ENCODE data around the gene RNU1-2.
"Not testable (repeated sequence)": the region's sequence is repeated elsewhere in the genome, so short reads cannot be mapped to it uniquely, and the experiment has no call there.

Gene RNU1-2

GRCh38 chr1:16913833-16914662 lies 18.3 kb downstream of the RNU1-2 start:
- Histone ChIP-seq H4K20me1 (ENCODE audit: control insufficient read depth, insufficient read depth, low read depth, low read length) (no peaks in the 10 kb centered on the region), H3K9me3 (ENCODE audit: control insufficient read depth, insufficient read depth, low read length) (no peaks in the 10 kb centered on the region), H3K79me2 (ENCODE audit: control insufficient read depth, low read length) (no peaks in the 10 kb centered on the region), H3K4me2 (ENCODE audit: low read length) (peak overlapping the region; percentile 97), H3K4me1 (ENCODE audit: control insufficient read depth, low read length) (peaks cover 31% of the 10 kb centered on the region), H3F3A (ENCODE audit: control insufficient read depth, insufficient read depth) (peaks cover 5% of the 10 kb centered on the region; the same call in 1 of the 2 replicates), H3K9me2 (replicated peaks; ENCODE audit: control insufficient read depth, low read length) (no peaks in the 10 kb centered on the region), H3K4me3 (ENCODE audit: low read length) (peak overlapping the region; percentile 75), H3K27ac (ENCODE audit: low read depth, low read length) (no peak overlapping the region), H3K27me3 (ENCODE audit: control insufficient read depth, low read length) (peaks cover 10% of the 10 kb centered on the region), H3K36me3 (ENCODE audit: control insufficient read depth, low read length) (no peaks in the 10 kb centered on the region)
- TF ChIP-seq, protein P1, sequence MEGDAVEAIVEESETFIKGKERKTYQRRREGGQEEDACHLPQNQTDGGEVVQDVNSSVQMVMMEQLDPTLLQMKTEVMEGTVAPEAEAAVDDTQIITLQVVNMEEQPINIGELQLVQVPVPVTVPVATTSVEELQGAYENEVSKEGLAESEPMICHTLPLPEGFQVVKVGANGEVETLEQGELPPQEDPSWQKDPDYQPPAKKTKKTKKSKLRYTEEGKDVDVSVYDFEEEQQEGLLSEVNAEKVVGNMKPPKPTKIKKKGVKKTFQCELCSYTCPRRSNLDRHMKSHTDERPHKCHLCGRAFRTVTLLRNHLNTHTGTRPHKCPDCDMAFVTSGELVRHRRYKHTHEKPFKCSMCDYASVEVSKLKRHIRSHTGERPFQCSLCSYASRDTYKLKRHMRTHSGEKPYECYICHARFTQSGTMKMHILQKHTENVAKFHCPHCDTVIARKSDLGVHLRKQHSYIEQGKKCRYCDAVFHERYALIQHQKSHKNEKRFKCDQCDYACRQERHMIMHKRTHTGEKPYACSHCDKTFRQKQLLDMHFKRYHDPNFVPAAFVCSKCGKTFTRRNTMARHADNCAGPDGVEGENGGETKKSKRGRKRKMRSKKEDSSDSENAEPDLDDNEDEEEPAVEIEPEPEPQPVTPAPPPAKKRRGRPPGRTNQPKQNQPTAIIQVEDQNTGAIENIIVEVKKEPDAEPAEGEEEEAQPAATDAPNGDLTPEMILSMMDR (IDR thresholded peaks at IDR 0.05; ENCODE audit: low read depth, low read length, poor library complexity, severe bottlenecking) = peak; percentile 41
- no peak; the same call in 1 of the 2 replicates for TF ChIP-seq EZH2phosphoT487 (IDR thresholded peaks at IDR 0.05; ENCODE audit: borderline replicate concordance, low read length)

- H3K9me2 ChIP-seq (replicated peaks; ENCODE audit: control insufficient read depth, low read length); H3K36me3 ChIP-seq (ENCODE audit: control insufficient read depth, low read length); H4K20me1 ChIP-seq (ENCODE audit: control insufficient read depth, insufficient read depth, low read depth, low read length); H3F3A ChIP-seq (ENCODE audit: control insufficient read depth, insufficient read depth); H3K27ac ChIP-seq (ENCODE audit: low read depth, low read length); H3K9me3 ChIP-seq (ENCODE audit: control insufficient read depth, insufficient read depth, low read length); H3K79me2 ChIP-seq (ENCODE audit: control insufficient read depth, low read length): not testable (repeated sequence)
- H3K4me2 ChIP-seq (ENCODE audit: low read length) = peak overlapping the region; percentile 97
- H3K27me3 ChIP-seq (ENCODE audit: control insufficient read depth, low read length) = peaks cover 10% of the 10 kb centered on the region
- H3K4me1 ChIP-seq (ENCODE audit: control insufficient read depth, low read length) = peaks cover 31% of the 10 kb centered on the region
- H3K4me3 ChIP-seq (ENCODE audit: low read length) = peak overlapping the region; percentile 75
Measured at GRCh38 chr1:16914928-16915626, 19.3 kb downstream of the RNU1-2 start.

GRCh38 chr1:16915627-16915973 lies 19.8 kb downstream of the RNU1-2 start:
- H3K4me2 ChIP-seq (ENCODE audit: low read length) = no peak overlapping the region
- H4K20me1 ChIP-seq (ENCODE audit: control insufficient read depth, insufficient read depth, low read depth, low read length) = no peaks in the 10 kb centered on the region
- H3K27me3 ChIP-seq (ENCODE audit: control insufficient read depth, low read length) = peaks cover 10% of the 10 kb centered on the region
- TF ChIP-seq, protein P1 (IDR thresholded peaks at IDR 0.05; ENCODE audit: low read depth, low read length, poor library complexity, severe bottlenecking) = peak; percentile 47
- TF ChIP-seq EZH2phosphoT487 (IDR thresholded peaks at IDR 0.05; ENCODE audit: borderline replicate concordance, low read length) = no peak
- no peak overlapping the region for H3K27ac ChIP-seq (ENCODE audit: low read depth, low read length)
- peaks cover 31% of the 10 kb centered on the region for H3K4me1 ChIP-seq (ENCODE audit: control insufficient read depth, low read length)
- no peaks in the 10 kb centered on the region for H3K9me2 ChIP-seq (replicated peaks; ENCODE audit: control insufficient read depth, low read length)
- 0 out of 2 replicates have a peak, but pooled peaks cover 2% of the 10 kb centered on the region for H3F3A ChIP-seq (ENCODE audit: control insufficient read depth, insufficient read depth)
- no peaks in the 10 kb centered on the region for H3K36me3 ChIP-seq (ENCODE audit: control insufficient read depth, low read length)
- H3K4me3 ChIP-seq (ENCODE audit: low read length) = no peak overlapping the region
- H3K79me2 ChIP-seq (ENCODE audit: control insufficient read depth, low read length) = no peaks in the 10 kb centered on the region
- no peaks in the 10 kb centered on the region for H3K9me3 ChIP-seq (ENCODE audit: control insufficient read depth, insufficient read depth, low read length)

GRCh38 chr1:16916036-16916880 lies 20.5 kb downstream of the RNU1-2 start:
- peaks cover 36% of the 10 kb centered on the region for H3K4me1 ChIP-seq (ENCODE audit: control insufficient read depth, low read length)
- not testable (repeated sequence) for H3F3A ChIP-seq (ENCODE audit: control insufficient read depth, insufficient read depth); H3K4me2 ChIP-seq (ENCODE audit: low read length); H3K36me3 ChIP-seq (ENCODE audit: control insufficient read depth, low read length); H3K9me3 ChIP-seq (ENCODE audit: control insufficient read depth, insufficient read depth, low read length); H4K20me1 ChIP-seq (ENCODE audit: control insufficient read depth, insufficient read depth, low read depth, low read length); H3K4me3 ChIP-seq (ENCODE audit: low read length); H3K9me2 ChIP-seq (replicated peaks; ENCODE audit: control insufficient read depth, low read length); H3K79me2 ChIP-seq (ENCODE audit: control insufficient read depth, low read length); H3K27ac ChIP-seq (ENCODE audit: low read depth, low read length)
- H3K27me3 ChIP-seq (ENCODE audit: control insufficient read depth, low read length) = peaks cover 10% of the 10 kb centered on the region

All from DOHH2 (cell line).